ENCODE measurements around the gene ZNF12. TPM values are rescaled to one million over a fixed set of nuclear protein-coding genes. Genes with fewer than 3 reads are reported as not detected.

Gene ZNF12
- total and polyA plus RNA-seq, 5 donors from 2014 or later = 17.8 to 27.6 (median 26.9) TPM

- Histone ChIP-seq H3K4me3 (ENCODE audit: low read depth, low read length) (no peak overlapping the region), H3K27ac (ENCODE audit: insufficient read depth, low read length, poor library complexity, severe bottlenecking) (no peak overlapping the region), H3K36me3 (ENCODE audit: control insufficient read depth, insufficient read depth, low read length) (peaks cover 60% of the 10 kb centered on the region), H3K4me1 (ENCODE audit: control insufficient read depth, insufficient read depth, low read length, poor library complexity, severe bottlenecking) (no peaks in the 10 kb centered on the region), H3K9me3 (ENCODE audit: control insufficient read depth in 2 of 2, low read length in 2 of 2) (peaks cover 0 to 11% of the 10 kb centered on the region in 2 experiments), H3K27me3 (ENCODE audit: control insufficient read depth, insufficient read depth, low read length) (no peaks in the 10 kb centered on the region)
- Mint-ChIP-seq H3K9me3 (peaks cover 0 to 5% (median 0%) of the 10 kb centered on the region in 7 donors), H3K4me1 (peaks cover 0 to 4% (median under 1%) of the 10 kb centered on the region in 4 donors), H3K27me3 (no peaks in the 10 kb centered on the region), H3K27ac (no peak overlapping the region), H3K4me3 (no peak overlapping the region), H3K36me3 (peaks cover 26% of the 10 kb centered on the region)
- DNase-seq (no peak), ATAC-seq (ENCODE audit: low read depth in 2 of 2) (no peak)
These were observed 56.2 kb downstream of the ZNF12 start for GRCh38 chr7:6650521-6651011.

GRCh38 chr7:6650086-6650485 lies 56.7 kb downstream of the ZNF12 start:
- H3K4me1 ChIP-seq (ENCODE audit: control insufficient read depth, insufficient read depth, low read length, poor library complexity, severe bottlenecking) = no peaks in the 10 kb centered on the region
- no peak for ATAC-seq (ENCODE audit: low read depth in 2 of 2)
- Mint-ChIP-seq H3K27ac (no peak overlapping the region), H3K4me3 (no peak overlapping the region), H3K36me3 (peaks cover 23% of the 10 kb centered on the region), H3K27me3 (no peaks in the 10 kb centered on the region), H3K4me1 (peaks cover 0 to 4% (median under 1%) of the 10 kb centered on the region in 4 donors), H3K9me3 (peaks cover 0 to 5% (median 0%) of the 10 kb centered on the region in 7 donors)
- DNase-seq = no peak
- H3K27ac ChIP-seq (ENCODE audit: insufficient read depth, low read length, poor library complexity, severe bottlenecking) = no peak overlapping the region
- H3K27me3 ChIP-seq (ENCODE audit: control insufficient read depth, insufficient read depth, low read length) = no peaks in the 10 kb centered on the region
- no peak overlapping the region for H3K4me3 ChIP-seq (ENCODE audit: low read depth, low read length)
- H3K36me3 ChIP-seq (ENCODE audit: control insufficient read depth, insufficient read depth, low read length) = peaks cover 57% of the 10 kb centered on the region
- H3K9me3 ChIP-seq (ENCODE audit: control insufficient read depth in 2 of 2, low read length in 2 of 2) = peaks cover 0 to 11% of the 10 kb centered on the region in 2 experiments

DNA sequence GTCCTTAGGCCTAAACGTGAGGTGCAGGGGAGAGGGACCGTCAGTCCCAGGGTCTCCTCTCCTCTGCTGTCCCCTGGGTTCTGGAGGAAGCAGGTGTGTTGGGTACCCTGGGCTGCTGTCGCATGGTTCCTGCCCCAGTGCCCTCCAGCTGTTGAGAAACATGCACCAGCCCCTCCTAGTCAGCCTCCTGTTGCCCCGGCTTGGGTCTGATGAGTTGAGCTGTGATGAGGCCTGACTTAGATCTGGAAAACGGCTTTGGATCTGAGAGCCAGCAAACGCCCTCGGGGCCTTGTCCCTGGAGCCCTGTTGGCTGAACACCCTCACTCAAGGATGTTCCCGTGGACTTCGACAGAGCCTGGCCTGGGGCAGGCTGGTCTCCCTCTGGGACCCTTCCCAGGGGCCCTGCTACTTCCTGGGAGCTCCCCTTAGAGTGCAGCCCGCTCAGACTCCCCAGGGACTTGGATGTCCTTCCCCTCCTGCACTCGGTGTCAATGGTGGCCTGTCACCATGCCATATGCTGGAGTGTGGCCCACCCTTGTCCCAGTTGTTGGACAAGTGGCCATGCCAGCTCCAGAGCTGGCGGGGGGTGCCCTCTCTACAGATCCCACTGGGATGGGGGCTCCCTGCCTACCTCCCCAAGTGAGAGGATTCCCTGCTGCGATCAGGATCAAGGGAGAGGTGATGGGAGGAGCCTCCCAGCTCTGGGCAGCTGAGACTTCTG lies 57.3 kb downstream of the ZNF12 start:
- Mint-ChIP-seq H3K27me3 (no peaks in the 10 kb centered on the region), H3K4me3 (no peak overlapping the region), H3K27ac (no peak overlapping the region), H3K9me3 (peaks cover 0 to 5% (median 0%) of the 10 kb centered on the region in 7 donors), H3K4me1 (peaks cover 0 to 4% (median under 1%) of the 10 kb centered on the region in 4 donors), H3K36me3 (peaks cover 19% of the 10 kb centered on the region)
- peaks cover 0 to 11% of the 10 kb centered on the region in 2 experiments for H3K9me3 ChIP-seq (ENCODE audit: control insufficient read depth in 2 of 2, low read length in 2 of 2)
- no peak overlapping the region for H3K4me3 ChIP-seq (ENCODE audit: low read depth, low read length)
- no peaks in the 10 kb centered on the region for H3K4me1 ChIP-seq (ENCODE audit: control insufficient read depth, insufficient read depth, low read length, poor library complexity, severe bottlenecking)
- no peak overlapping the region for H3K27ac ChIP-seq (ENCODE audit: insufficient read depth, low read length, poor library complexity, severe bottlenecking)
- H3K36me3 ChIP-seq (ENCODE audit: control insufficient read depth, insufficient read depth, low read length) = peaks cover 62% of the 10 kb centered on the region
- DNase-seq (no peak), ATAC-seq (ENCODE audit: low read depth in 2 of 2) (no peak)
- no peaks in the 10 kb centered on the region for H3K27me3 ChIP-seq (ENCODE audit: control insufficient read depth, insufficient read depth, low read length)

DNA sequence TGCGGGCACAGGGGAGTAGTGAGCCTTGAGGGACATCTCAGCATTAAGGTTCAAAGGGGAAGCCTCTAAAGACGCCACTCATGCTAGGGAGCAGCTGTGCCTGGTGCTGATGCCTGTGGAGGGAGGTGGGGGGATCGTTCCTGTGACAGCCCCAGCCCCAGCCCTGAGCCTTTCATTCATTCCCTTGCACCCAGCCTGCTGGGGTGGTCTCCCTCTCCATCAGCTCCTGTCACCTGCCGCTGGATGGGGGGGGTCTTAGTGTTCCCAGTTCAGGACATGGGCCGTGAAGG lies 58.0 kb downstream of the ZNF12 start:
- no peaks in the 10 kb centered on the region for H3K27me3 ChIP-seq (ENCODE audit: control insufficient read depth, insufficient read depth, low read length)
- Mint-ChIP-seq H3K27me3 (no peaks in the 10 kb centered on the region), H3K4me1 (peaks cover 0 to 4% (median under 1%) of the 10 kb centered on the region in 4 donors), H3K9me3 (peaks cover 0 to 5% (median 0%) of the 10 kb centered on the region in 7 donors), H3K27ac (no peak overlapping the region), H3K36me3 (peaks cover 19% of the 10 kb centered on the region), H3K4me3 (no peak overlapping the region)
- DNase-seq (no peak), ATAC-seq (ENCODE audit: low read depth in 2 of 2) (no peak)
- H3K4me3 ChIP-seq (ENCODE audit: low read depth, low read length) = no peak overlapping the region
- H3K36me3 ChIP-seq (ENCODE audit: control insufficient read depth, insufficient read depth, low read length) = peaks cover 65% of the 10 kb centered on the region
- H3K9me3 ChIP-seq (ENCODE audit: control insufficient read depth in 2 of 2, low read length in 2 of 2) = peaks cover 0 to 11% of the 10 kb centered on the region in 2 experiments
- no peak overlapping the region for H3K27ac ChIP-seq (ENCODE audit: insufficient read depth, low read length, poor library complexity, severe bottlenecking)
- no peaks in the 10 kb centered on the region for H3K4me1 ChIP-seq (ENCODE audit: control insufficient read depth, insufficient read depth, low read length, poor library complexity, severe bottlenecking)

GRCh38 chr7:6648066-6648814 lies 58.5 kb downstream of the ZNF12 start:
- H3K36me3 Mint-ChIP-seq = peaks cover 19% of the 10 kb centered on the region
- ATAC-seq (ENCODE audit: low read depth in 2 of 2) = no peak
- no peak overlapping the region for H3K4me3 Mint-ChIP-seq
- Histone ChIP-seq H3K4me1 (ENCODE audit: control insufficient read depth, insufficient read depth, low read length, poor library complexity, severe bottlenecking) (no peaks in the 10 kb centered on the region), H3K36me3 (ENCODE audit: control insufficient read depth, insufficient read depth, low read length) (peaks cover 68% of the 10 kb centered on the region), H3K9me3 (ENCODE audit: control insufficient read depth in 2 of 2, low read length in 2 of 2) (peaks cover 0 to 11% of the 10 kb centered on the region in 2 experiments), H3K4me3 (ENCODE audit: low read depth, low read length) (no peak overlapping the region), H3K27ac (ENCODE audit: insufficient read depth, low read length, poor library complexity, severe bottlenecking) (no peak overlapping the region), H3K27me3 (ENCODE audit: control insufficient read depth, insufficient read depth, low read length) (no peaks in the 10 kb centered on the region)
- no peak for DNase-seq
- peaks cover 0 to 4% (median under 1%) of the 10 kb centered on the region in 4 donors for H3K4me1 Mint-ChIP-seq
- H3K9me3 Mint-ChIP-seq = peaks cover 0 to 5% (median 0%) of the 10 kb centered on the region in 7 donors
- H3K27ac Mint-ChIP-seq = no peak overlapping the region
- no peaks in the 10 kb centered on the region for H3K27me3 Mint-ChIP-seq

DNA sequence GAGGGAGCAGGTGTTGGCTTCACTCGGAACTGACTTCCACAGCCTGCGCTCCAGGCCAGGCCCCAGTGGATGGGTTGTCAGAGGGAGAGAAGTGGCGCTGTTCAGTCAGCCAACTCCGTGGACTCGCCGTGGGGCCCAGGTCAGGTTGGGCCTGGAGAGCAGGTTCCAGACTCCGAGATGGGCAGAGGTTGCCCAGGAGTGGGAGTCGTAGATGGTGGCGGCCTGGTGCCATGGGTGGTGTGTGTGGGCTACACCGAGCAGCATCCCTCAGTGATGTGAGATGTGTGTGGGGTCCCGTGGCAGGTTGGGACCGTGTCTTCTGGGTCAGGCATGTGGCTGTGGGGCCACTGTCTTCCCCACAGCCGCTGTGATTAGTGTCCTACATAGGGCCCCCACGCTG lies 59.2 kb downstream of the ZNF12 start:
- no peaks in the 10 kb centered on the region for H3K27me3 Mint-ChIP-seq
- H3K27me3 ChIP-seq (ENCODE audit: control insufficient read depth, insufficient read depth, low read length) = no peaks in the 10 kb centered on the region
- peaks cover 71% of the 10 kb centered on the region for H3K36me3 ChIP-seq (ENCODE audit: control insufficient read depth, insufficient read depth, low read length)
- H3K9me3 ChIP-seq (ENCODE audit: control insufficient read depth in 2 of 2, low read length in 2 of 2) = peaks cover 0 to 9% of the 10 kb centered on the region in 2 experiments
- H3K36me3 Mint-ChIP-seq = peaks cover 19% of the 10 kb centered on the region
- ATAC-seq (ENCODE audit: low read depth in 2 of 2) = no peak
- H3K27ac Mint-ChIP-seq = no peak overlapping the region
- H3K4me3 Mint-ChIP-seq = no peak overlapping the region
- no peaks in the 10 kb centered on the region for H3K4me1 ChIP-seq (ENCODE audit: control insufficient read depth, insufficient read depth, low read length, poor library complexity, severe bottlenecking)
- no peak overlapping the region for H3K27ac ChIP-seq (ENCODE audit: insufficient read depth, low read length, poor library complexity, severe bottlenecking)
- no peak for DNase-seq
- H3K4me3 ChIP-seq (ENCODE audit: low read depth, low read length) = no peak overlapping the region
- H3K9me3 Mint-ChIP-seq = peaks cover 0 to 5% (median 0%) of the 10 kb centered on the region in 7 donors
- peaks cover 0 to 4% (median under 1%) of the 10 kb centered on the region in 4 donors for H3K4me1 Mint-ChIP-seq

DNA sequence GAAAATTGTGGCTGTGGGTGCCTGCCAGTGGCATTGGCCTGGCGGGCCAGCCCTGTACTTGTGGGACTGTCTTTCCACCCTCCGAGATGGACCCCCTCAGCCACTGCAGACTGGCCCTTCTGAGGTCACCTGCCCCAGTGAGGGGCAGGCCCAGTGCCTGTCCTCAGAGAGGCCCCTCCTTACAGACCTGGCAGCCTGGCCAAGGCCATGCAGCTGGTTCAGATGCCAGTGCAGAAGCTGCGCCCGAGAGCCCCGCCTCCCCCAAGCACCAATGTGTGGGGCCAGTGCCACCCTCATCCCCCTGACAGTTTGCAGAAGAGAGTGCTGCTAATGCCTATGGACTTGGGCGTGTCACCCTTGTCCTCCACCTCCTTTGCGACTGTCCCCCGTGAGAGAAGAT lies 59.7 kb downstream of the ZNF12 start:
- no peak overlapping the region for H3K4me3 Mint-ChIP-seq

More for the DNA sequence above, 59.7 kb downstream of the ZNF12 start:
- DNase-seq (no peak), ATAC-seq (ENCODE audit: low read depth in 2 of 2) (no peak)
- H3K4me3 ChIP-seq (ENCODE audit: low read depth, low read length) = no peak overlapping the region
- H3K27ac ChIP-seq (ENCODE audit: insufficient read depth, low read length, poor library complexity, severe bottlenecking) = no peak overlapping the region
- H3K4me1 ChIP-seq (ENCODE audit: control insufficient read depth, insufficient read depth, low read length, poor library complexity, severe bottlenecking) = no peaks in the 10 kb centered on the region
- H3K36me3 ChIP-seq (ENCODE audit: control insufficient read depth, insufficient read depth, low read length) = peaks cover 71% of the 10 kb centered on the region
- Mint-ChIP-seq H3K27ac (no peak overlapping the region), H3K27me3 (no peaks in the 10 kb centered on the region), H3K9me3 (peaks cover 0 to 5% (median 0%) of the 10 kb centered on the region in 7 donors), H3K4me1 (peaks cover 0 to 4% (median under 1%) of the 10 kb centered on the region in 4 donors), H3K36me3 (peaks cover 19% of the 10 kb centered on the region)
- peaks cover 0 to 4% of the 10 kb centered on the region in 2 experiments for H3K9me3 ChIP-seq (ENCODE audit: control insufficient read depth in 2 of 2, low read length in 2 of 2)
- H3K27me3 ChIP-seq (ENCODE audit: control insufficient read depth, insufficient read depth, low read length) = no peaks in the 10 kb centered on the region

All from CD4-positive, CD25-positive, alpha-beta regulatory T cell (primary cell).